OCI-LY7 (cell line): ENCODE data around the gene RARB. TPM values are rescaled to one million over a fixed set of nuclear protein-coding genes. Genes with fewer than 3 reads are reported as not detected.

Source experiments
- BruUV-seq: library from RNA; stranded (reverse); fragments of 400-500 nt; replicated peaks from 2 replicates; lab custom pipeline; 2021; lab: Mats Ljungman, UMichigan
- CTCF ChIA-PET: fragments of 300-600 bp; sonication (Branson Sonifier 250); formaldehyde crosslinking; loops from one replicate; lab custom pipeline; 2022; ENCODE audit warnings: antibody characterized with exemption; ENCODE audit not compliant: unreplicated experiment; lab: Charles Lee
- POLR2A ChIA-PET: fragments of 300-600 bp; sonication (Branson Sonifier 250); formaldehyde crosslinking; loops from one replicate; lab custom pipeline; 2022; ENCODE audit warnings: antibody characterized with exemption; lab: Charles Lee
- DNase-seq: peaks from one replicate; pipeline ENCODE4 v3.0.0-alpha.2; 2015; ENCODE audit warnings: low spot score
- H2AFZ ChIP-seq: fragments of 200-600 bp; sonication (generic), shearing (Covaris generic); 2 replicates; pipeline ENCODE4 v1.6.1; 2014; ENCODE audit warnings: mild to moderate bottlenecking, antibody characterized with exemption, low read length, moderate library complexity
- H3K27ac ChIP-seq: fragments of 200-600 bp; sonication (generic); 2 replicates; pipeline ENCODE4 v1.5.1; 2014; ENCODE audit warnings: mixed run types, low read depth, mild to moderate bottlenecking, moderate library complexity, low read length, inconsistent platforms; ENCODE audit not compliant: poor library complexity, severe bottlenecking
- H3K36me3 ChIP-seq: fragments of 200-600 bp; sonication (generic); 2 replicates; pipeline ENCODE4 v1.6.1; 2014; ENCODE audit warnings: mild to moderate bottlenecking, antibody characterized with exemption, low read length, moderate library complexity, mixed read lengths; ENCODE audit not compliant: insufficient read depth
- H3K4me1 ChIP-seq: fragments of 200-600 bp; sonication (generic); 2 replicates; pipeline ENCODE4 v1.5.1; 2014; ENCODE audit warnings: mild to moderate bottlenecking, low read length; ENCODE audit not compliant: insufficient read depth, poor library complexity, severe bottlenecking
- H3K4me2 ChIP-seq: fragments of 200-600 bp; sonication (generic); 2 replicates; pipeline ENCODE4 v1.6.1; 2014; ENCODE audit warnings: mild to moderate bottlenecking, low read length
- H3K4me3 ChIP-seq: fragments of 200-600 bp; sonication (generic); 2 replicates; pipeline ENCODE4 v1.5.1; 2014; ENCODE audit warnings: mild to moderate bottlenecking, low read depth, low read length; ENCODE audit not compliant: poor library complexity, severe bottlenecking
- H3K79me2 ChIP-seq: fragments of 200-600 bp; sonication (generic); 2 replicates; pipeline ENCODE4 v1.6.1; 2016; ENCODE audit warnings: low read depth, mild to moderate bottlenecking, low read length, moderate library complexity, mixed read lengths; ENCODE audit not compliant: insufficient read depth
- H3K9me2 ChIP-seq: fragments of 200-600 bp; sonication (generic); 2 replicates; pipeline ENCODE4 v1.6.1; 2016; ENCODE audit warnings: mild to moderate bottlenecking, low read length, mixed read lengths; ENCODE audit not compliant: insufficient read depth
- H3K9me3 ChIP-seq: fragments of 200-600 bp; sonication (generic); 2 replicates; pipeline ENCODE4 v1.6.1; 2014; ENCODE audit warnings: mild to moderate bottlenecking, mixed run types, low read length, mixed read lengths
- H4K20me1 ChIP-seq: fragments of 200-600 bp; sonication (generic); 2 replicates; pipeline ENCODE4 v1.6.1; 2014; ENCODE audit warnings: mild to moderate bottlenecking, antibody characterized with exemption, low read length, moderate library complexity, mixed read lengths; ENCODE audit not compliant: insufficient read depth
- CTCF ChIP-seq: fragments of 200-600 bp; sonication (generic); conservative IDR thresholded peaks from 2 replicates; pipeline ENCODE4 v1.5.1; 2014; ENCODE audit warnings: mild to moderate bottlenecking, antibody characterized with exemption, low read length, moderate library complexity, mixed read lengths
- EZH2phosphoT487 ChIP-seq: fragments of 200-600 bp; sonication (generic); IDR thresholded peaks from 2 replicates; pipeline ENCODE4 v1.6.1; 2018; ENCODE audit warnings: low read depth, borderline replicate concordance, mild to moderate bottlenecking, mixed run types, antibody characterized with exemption, low read length, moderate library complexity, mixed read lengths
- intact Hi-C: fragments of 100-400 bp; cut with micrococcal nuclease; formaldehyde crosslinking; loops from one replicate; pipeline ENCODE4 v1.10.0; 2022; ENCODE audit not compliant: unreplicated experiment
- total RNA-seq, 2 experiments: library from RNA; depleted of rRNA in 1 of 2; stranded (reverse); fragments of >200 nt in 1 of 2; shearing (Covaris generic) in 1 of 2; gene quantifications; 2 replicates each; pipeline ENCODE4 v1.2.3, GENCODE V29; 2014 to 2022

Gene RARB
- total RNA-seq, 2 experiments from 2014 or later: not detected

- no peak overlapping the region for H3K4me2 ChIP-seq
- H2AFZ ChIP-seq: no peak overlapping the region
- H3K4me1 ChIP-seq: no peaks in the 10 kb centered on the region
- H3K9me2 ChIP-seq: no peaks in the 10 kb centered on the region
- intact Hi-C loops: no loop called here
- POLR2A ChIA-PET: no interaction called here
- H3K36me3 ChIP-seq: no peaks in the 10 kb centered on the region
- CTCF ChIA-PET: interaction anchor here (0.6 kb wide), 1 partner anchor 44 kb away, joined by 3 read pairs; no protein-coding TSS in a partner anchor
- H3K9me3 ChIP-seq: no peaks in the 10 kb centered on the region
- DNase-seq: no peak
- no peak overlapping the region for H3K27ac ChIP-seq
- no peak for TF ChIP-seq EZH2phosphoT487
- no peak for TF ChIP-seq CTCF
- no peak overlapping the region for H3K4me3 ChIP-seq
- no peaks in the 10 kb centered on the region for H4K20me1 ChIP-seq
- BruUV-seq: no TSS peak
- H3K79me2 ChIP-seq: no peaks in the 10 kb centered on the region
Observed at GRCh38 chr3:25423780-25424588, 4.1 kb upstream of the RARB start.

- H3K79me2 ChIP-seq: no peaks in the 10 kb centered on the region
- H2AFZ ChIP-seq: no peak overlapping the region
- intact Hi-C loops: no loop called here
- POLR2A ChIA-PET: no interaction called here
- CTCF ChIA-PET: no interaction called here
- H3K4me2 ChIP-seq: no peak overlapping the region
- no TSS peak for BruUV-seq
- no peak overlapping the region for H3K4me3 ChIP-seq
- H3K4me1 ChIP-seq: no peaks in the 10 kb centered on the region
- no peak for TF ChIP-seq CTCF
- TF ChIP-seq EZH2phosphoT487: no peak
- no peaks in the 10 kb centered on the region for H3K36me3 ChIP-seq
- H4K20me1 ChIP-seq: no peaks in the 10 kb centered on the region
- no peaks in the 10 kb centered on the region for H3K9me2 ChIP-seq
- H3K9me3 ChIP-seq: no peaks in the 10 kb centered on the region
- H3K27ac ChIP-seq: no peak overlapping the region
- DNase-seq: no peak
Observed at GRCh38 chr3:25424614-25425013, 3.4 kb upstream of the RARB start.

GRCh38 chr3:25426408-25426807 lies 1.7 kb upstream of the RARB start:
- Histone ChIP-seq H3K4me3 (no peak overlapping the region), H3K79me2 (no peaks in the 10 kb centered on the region), H3K4me2 (no peak overlapping the region), H2AFZ (no peak overlapping the region), H3K27ac (no peak overlapping the region), H4K20me1 (no peaks in the 10 kb centered on the region), H3K36me3 (no peaks in the 10 kb centered on the region), H3K9me3 (no peaks in the 10 kb centered on the region), H3K4me1 (no peaks in the 10 kb centered on the region), H3K9me2 (no peaks in the 10 kb centered on the region)
- CTCF ChIA-PET: no interaction called here
- BruUV-seq: no TSS peak
- DNase-seq: no peak
- no peak for TF ChIP-seq EZH2phosphoT487
- TF ChIP-seq CTCF: no peak
- POLR2A ChIA-PET: no interaction called here
- intact Hi-C loops: no loop called here
